HG02938 (cell line): ENCODE measurements around the gene RBMX.
"Not testable (repeated sequence)": the region's sequence is repeated elsewhere in the genome, so short reads cannot be mapped to it uniquely, and the experiment has no call there.

Source experiments
- ATAC-seq: cut with Tn5 transposase; IDR thresholded peaks from one replicate; pipeline ENCODE4 v1.9.1; 2021; ENCODE audit warnings: mild to moderate bottlenecking, moderate library complexity; ENCODE audit not compliant: unreplicated experiment

Gene RBMX

GRCh38 chrX:136879001-136879687, 1.4 kb downstream of the RBMX start:
- ATAC-seq, result no peak

DNA sequence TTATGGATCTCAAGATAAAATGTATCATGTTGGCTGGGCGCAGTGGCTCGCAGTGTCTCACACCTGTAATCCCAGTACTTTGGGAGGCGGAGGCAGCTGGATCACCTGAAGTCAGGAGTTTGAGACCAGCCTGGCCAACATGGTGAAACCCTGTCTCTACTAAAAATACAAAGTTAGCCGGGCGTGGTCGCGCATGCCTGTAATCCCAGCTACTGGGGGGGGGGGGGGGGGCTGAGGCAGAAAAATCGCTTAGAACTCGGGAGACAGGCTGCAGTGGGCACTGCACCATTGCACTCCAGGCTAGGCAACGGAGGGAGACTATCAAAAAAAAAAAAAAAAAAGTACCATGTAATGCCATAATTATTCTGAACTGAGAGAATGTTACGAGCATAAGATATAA, 2.1 kb downstream of the RBMX start:
- ATAC-seq, result no peak

DNA sequence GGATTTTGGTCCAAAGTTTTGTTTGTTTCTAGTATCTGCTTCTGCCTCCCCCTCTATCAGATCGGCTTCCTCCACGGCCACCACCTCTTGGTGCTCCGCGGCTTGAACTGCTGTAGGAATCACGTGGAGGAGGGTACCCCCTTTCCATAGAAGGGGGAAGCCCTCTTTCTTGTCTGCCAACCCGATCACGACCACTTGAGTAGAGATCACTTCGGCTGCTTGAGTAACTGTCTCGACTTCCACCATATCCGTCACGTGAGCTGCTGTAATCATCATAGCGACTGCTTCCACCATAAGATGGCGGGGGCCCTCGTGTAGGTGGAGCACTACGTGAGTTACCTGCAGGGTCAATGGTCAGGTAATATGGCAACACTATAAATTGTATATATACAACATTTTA, 6.4 kb downstream of the RBMX start:
- not testable (repeated sequence) for ATAC-seq

GRCh38 chrX:136873210-136873609, 7.3 kb downstream of the RBMX start:
- ATAC-seq, result not testable (repeated sequence)

DNA sequence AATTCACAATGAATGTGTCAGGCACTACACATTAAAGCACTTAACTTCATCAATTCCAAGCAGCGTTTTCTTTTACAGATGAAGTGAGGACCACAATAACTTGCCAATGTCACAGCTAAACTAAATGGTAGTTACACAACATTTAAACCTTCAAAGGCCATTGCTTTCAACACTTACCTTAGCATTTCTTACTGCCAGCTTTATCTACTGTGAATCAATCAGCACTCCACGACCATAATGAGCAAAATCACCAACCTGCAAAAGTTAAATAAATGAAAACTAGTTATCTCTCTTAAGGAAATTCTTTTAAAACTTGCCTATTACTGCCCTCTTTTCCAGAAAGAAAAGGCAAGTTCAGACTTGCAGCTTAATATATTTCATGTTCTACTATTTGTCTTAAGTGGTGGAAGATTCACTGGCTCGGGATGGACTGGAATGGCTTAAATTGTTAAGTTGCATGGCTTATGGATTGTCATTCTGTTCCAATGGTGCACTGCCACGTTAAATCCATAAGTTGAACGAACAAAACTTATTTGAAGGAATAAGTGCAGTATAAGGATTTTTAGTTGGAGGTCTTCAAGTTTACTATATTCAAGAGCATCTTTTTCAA, 8.3 kb downstream of the RBMX start:
- no peak for ATAC-seq

DNA sequence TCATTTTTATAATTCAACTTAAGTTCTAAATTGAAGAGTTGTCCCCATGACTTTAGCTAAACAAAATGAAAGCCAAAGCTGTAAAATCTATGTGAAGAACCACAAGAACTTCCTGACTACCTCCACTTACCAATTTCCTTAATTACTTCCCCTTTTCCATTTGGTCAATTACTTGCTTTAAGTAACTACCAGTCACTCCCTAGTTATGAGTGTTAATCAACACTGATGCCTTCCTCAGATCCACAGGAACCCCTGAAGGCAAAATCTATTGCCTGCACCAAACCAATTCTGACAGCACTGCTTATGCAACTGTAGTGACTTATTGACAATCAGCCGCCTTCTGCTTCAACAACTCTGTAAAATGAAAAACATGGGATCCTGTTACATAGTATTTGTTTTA, 10.5 kb downstream of the RBMX start:
- ATAC-seq, result no peak

DNA sequence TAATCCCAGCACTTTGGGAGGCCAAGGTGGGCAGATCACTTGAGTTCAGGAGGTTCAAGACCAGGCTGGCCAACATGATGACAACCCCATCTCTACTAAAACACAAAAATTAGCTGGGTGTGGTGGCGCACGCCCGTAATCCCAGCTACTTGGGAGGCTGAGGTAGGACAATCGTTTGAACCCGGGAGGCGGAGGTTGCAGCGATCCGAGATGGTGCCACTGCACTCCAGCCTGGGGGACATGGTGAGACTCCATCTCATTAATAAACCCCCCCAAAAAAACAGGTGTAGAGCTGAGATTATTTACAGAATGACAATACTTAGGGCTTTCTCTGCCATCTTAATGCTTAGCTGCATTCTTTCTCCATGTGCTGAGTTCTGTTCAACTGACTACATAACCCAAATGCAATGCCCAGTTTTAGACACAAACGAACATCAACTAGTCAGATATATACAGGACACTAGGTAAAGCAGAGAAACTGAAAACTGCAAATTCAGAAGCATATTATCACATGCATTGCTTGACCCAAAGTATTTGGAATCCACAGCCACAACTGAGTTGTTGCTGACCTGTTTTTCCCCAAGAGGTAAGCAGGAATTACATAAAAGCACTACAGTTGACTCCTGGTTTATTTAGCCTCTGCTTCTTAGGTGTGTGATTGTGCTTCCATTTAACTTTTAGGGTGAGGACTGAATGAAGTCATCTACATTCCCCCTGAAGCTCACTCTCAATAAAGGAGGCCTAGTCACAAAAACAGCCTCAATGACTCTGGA, 12.1 kb downstream of the RBMX start:
- no peak for ATAC-seq

GRCh38 chrX:136867518-136867917, 13.0 kb downstream of the RBMX start:
- no peak for ATAC-seq

DNA sequence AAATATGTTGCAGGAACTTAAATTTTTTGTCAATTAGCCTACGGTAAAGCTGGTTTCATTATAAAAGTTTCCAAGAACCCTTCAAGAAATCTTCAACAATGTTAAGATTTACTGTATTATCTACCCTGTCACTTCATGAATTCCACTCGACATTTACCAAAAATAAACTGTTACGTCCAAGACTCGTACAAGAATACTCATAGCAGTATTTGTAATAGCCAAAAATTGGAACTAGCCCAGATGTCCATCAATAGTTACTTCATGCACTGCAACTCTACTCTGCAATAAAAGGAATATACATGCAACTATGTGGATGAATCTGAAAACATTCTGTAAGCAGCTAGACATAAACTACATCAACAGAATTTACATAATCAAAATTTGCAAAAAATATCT, 13.4 kb downstream of the RBMX start:
- ATAC-seq, result no peak

DNA sequence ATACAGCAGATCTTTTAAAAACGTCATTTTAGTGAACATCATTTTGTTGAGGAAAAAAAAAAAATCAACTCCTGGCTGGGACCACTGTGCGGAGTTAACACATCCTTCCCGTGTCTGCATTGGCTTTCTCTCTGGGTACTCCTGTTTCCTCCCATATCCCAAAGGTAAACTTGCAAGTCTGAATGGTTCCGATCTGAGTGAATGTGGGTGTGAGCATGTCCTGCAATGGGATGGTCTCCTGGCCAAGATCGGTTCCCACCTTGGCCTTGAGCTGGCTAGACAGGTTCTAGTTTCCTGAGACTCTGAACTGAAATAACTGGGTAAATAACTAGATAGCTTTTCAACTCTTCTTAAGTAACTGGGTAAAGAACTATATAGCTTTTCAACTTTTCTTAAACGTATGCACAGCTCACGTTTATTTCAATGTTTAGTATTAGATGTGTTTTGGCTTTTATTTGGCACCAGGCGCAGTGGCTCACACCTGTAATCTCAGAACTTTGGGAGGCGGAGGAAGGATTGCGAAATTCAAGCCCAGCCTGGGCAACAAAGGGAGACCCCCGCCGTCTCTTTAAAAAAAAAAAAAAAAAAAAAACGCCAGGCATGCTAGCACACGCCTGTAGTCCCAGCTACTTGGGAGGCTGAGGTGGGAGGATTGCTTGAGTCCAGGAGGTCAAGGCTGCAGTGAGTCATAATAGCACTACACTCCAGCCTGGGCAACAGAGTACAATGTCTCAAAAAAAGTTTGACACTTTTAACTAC, 14.0 kb downstream of the RBMX start:
- ATAC-seq, result no peak

DNA sequence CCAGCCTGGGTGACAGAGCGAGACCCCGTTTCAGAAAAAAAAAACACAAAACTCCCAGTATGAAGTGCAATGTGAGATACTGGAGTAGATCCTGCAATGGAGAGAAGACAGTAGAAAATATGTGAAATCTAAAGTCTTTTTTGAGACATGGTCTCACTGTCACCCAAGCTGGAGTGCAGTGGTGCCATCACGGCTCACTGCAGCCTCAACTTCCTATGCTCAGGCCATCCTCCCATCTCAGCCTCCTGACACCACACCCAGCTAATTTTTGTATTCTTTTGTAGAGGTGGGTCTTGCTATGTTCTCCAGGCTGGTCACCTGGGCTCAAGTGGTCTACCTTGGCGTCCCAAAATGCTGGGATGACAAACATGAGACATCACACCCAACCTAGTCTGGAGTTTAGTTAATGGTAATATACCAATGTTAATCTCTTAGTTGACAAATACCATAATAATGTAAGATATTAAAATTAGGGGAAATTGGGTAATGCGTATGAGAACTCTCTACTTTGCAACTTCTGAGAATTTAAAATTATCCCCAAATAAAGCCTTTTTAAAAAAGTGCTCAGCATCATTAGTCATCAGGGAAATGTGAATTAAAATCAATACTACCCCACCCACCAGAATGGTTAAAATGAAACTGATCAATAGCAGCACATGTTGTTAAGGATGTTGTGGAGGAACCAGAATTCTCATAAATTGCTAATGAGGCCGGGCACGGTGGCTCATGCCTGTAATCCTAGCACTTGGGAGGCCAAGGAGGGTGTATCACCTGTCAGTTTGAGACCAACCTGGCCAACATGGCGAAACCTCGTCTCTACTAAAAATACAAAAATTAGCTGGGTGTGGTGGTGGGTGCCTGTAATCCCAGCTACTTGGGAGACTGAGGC, 15.0 kb downstream of the RBMX start:
- no peak for ATAC-seq

DNA sequence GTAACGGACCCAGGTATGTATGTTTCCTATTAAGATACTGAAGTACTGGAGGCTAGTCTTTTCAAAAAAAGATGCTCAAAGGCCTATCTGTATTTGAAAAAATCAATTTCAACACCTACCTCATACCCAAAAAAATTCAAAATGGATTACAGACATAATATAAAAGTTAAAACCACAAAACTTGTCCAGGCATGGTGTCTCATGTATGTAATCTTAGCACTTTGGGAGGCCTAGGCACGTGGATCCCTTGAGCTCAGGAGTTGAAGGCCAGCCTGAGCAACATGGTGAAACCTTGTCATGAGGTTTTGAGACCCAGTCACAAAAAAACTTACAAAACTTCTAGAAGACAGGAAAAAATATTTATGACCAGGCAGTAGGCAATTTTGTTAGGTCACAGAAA, 16.7 kb downstream of the RBMX start:
- no peak for ATAC-seq

DNA sequence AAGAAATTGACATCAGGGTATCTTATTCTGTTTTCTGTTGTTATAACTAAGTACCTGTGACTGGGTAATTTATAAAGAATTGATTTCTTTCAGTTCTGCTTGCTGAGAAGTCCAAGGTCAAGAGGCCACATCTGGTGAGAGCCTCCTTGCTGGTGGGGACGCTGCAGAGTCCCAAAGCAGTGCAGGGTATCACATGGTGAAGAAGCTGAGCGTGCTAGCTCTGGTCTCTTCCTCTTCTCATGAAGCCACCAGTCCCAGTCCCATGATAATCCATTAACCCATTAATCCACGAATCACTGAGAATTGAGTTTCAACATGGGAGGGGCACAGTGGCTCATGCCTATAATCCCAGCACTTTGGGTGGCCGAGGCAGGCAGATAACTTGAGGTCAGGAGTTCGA, 18.0 kb downstream of the RBMX start:
- ATAC-seq, result no peak

GRCh38 chrX:136861877-136862276, 18.6 kb downstream of the RBMX start:
- no peak for ATAC-seq

DNA sequence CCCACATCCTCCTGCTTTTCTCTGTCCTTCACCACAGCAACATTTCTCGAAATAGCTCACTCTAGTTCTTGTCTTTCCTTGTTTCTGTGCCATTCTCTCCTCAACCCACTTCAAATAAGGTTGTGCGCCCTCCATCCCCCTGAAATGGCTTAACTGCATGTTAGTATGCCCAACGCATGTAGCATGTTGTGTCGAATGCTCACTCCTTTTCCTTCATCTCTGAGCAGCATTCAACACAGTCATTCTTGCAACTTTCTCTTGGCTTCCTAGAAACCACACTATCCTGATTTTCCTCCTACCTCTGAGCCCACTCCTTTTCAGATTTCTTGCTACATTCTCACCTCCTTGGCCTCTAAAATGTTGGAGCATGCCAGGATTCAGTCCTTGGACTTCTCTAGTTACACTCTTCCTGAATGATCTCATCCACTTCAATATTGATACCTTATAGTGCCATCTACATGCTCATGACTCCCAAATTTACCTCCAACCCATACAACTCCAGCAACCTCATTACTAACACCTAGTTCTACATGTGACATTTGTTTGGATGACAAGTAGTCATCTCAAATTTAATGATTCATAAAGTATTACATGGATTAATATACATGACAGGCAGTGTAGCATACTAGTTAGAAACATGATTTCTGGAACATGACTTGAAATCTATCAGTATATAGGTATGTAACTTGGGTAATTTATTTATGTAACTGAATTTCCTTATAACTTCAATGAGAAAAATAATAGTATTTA, 22.3 kb downstream of the RBMX start:
- no peak for ATAC-seq

DNA sequence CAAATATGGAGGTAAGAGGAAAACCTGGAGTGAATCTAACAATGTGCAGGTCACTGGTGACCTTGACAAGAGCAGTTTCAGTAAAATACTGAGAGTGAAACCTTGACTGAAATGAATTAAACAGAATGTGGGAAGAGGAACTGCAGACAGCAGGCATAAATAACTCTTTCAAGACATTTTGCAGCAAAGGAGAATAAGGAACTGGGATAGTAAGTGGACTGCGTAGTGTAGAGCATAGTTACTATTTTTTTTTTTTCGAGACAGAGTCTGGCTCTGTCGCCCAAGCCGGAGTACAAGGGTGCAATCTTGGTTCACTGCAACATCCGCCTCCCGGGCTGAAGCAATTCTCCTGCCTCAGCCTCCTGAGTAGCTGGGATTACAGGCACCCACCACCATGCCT, 24.0 kb downstream of the RBMX start:
- no peak for ATAC-seq

DNA sequence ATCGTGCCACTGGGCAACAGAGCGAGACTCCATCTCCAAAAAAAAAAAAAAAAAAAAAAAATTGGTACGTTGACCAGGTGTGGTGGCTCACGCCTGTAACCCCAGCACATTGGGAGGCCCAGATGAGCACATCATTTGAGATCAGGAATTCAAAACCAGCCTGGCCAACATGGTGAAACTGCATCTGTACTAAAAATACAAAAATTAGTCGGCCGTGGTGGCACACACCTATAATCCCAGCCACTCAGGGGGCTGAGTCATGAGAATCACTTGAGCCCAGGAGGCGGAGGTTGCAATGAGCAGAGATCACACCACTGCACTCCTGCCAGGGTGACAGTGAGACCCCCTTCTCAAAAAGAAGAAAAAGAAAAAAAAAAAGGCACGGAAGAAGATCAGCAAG, 24.5 kb downstream of the RBMX start:
- no peak for ATAC-seq

GRCh38 chrX:136851526-136851925, 29.0 kb downstream of the RBMX start:
- no peak for ATAC-seq

DNA sequence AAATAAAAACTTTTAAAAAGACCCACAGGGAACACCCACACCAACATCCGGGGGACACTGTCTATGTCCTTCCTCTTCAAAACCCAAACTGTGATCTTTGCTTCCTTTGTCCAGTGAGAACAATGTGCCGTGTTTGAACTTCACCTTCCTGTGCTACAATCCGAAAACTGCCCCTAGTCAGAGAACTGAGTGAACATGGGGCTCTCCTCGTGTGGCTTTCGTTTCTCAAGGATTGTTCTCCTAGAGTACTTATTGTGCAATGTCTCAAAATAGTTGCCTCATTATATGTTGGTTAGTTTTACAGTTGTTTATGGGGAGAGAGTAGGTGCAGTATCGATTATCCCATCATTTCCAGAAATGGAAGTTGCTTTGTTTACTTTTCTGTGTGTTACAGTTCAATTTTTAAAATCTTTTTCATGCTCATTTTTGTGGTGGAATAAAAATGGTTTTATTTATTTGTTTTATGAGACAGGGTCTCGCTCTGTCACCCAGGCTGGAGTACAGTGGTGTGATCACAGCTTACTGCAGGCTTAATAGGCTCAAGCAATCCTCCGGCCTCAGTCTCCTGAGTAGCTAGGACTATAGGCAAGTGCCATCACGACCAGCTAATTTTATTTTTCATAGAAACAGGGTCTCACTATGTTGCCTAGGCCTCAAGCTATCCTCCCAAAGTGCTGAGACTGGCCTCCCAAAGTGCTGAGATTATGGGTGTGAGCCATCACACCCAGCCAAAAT, 29.9 kb downstream of the RBMX start:
- ATAC-seq, result no peak
